Stomach (tissue), 9 donors: Measurements from ENCODE around the gene PERM1. TPM values are rescaled to one million over a fixed set of nuclear protein-coding genes. Genes with fewer than 3 reads are reported as not detected.
A peak's percentile ranks its signal among the peaks of the same experiment; 100 is the strongest.

ENCODE experiments used
- DNase-seq, 2 donors: peaks; one replicate each; pipeline versions ENCODE4 v3.0.0 to v3.0.0-alpha.2; 2013 to 2019
- H3K27ac ChIP-seq, 5 donors: fragments of 200-600 bp in 4 of 5; sonication (generic) in 4 of 5; one replicate each; pipeline ENCODE4 v1.5.1; 2013 to 2019; ENCODE audit warnings: mild to moderate bottlenecking in 1 of 5, moderate library complexity in 1 of 5
- H3K27me3 ChIP-seq, 3 donors: fragments of 200-600 bp; sonication (generic); one replicate each; pipeline ENCODE4 v1.5.1; 2017 to 2019; ENCODE audit warnings: mixed run types in 1 of 3
- H3K36me3 ChIP-seq, 4 donors: fragments of 200-600 bp; sonication (generic); 1 replicate in 3 of 4; 2 replicates in 1 of 4; pipeline ENCODE4 v1.5.1; 2016 to 2019
- H3K4me1 ChIP-seq, 4 donors: fragments of 200-600 bp; sonication (generic); one replicate each; pipeline ENCODE4 v1.5.1; 2016 to 2019
- H3K4me3 ChIP-seq, 4 donors: fragments of 200-600 bp; sonication (generic) in 3 of 4; one replicate each; pipeline ENCODE4 v1.5.1; 2016 to 2019; ENCODE audit warnings: mild to moderate bottlenecking in 1 of 4
- H3K9me3 ChIP-seq, 4 donors: fragments of 200-600 bp; sonication (generic); one replicate each; pipeline ENCODE4 v1.5.1; 2016 to 2019
- EP300 ChIP-seq: sonication (generic); formaldehyde crosslinking; IDR thresholded peaks from one replicate; pipeline ENCODE4 v1.6.1; 2017; ENCODE audit warnings: antibody characterized with exemption
- POLR2A ChIP-seq, 4 donors: fragments of 450-650 bp; IDR thresholded peaks; one replicate each; pipeline ENCODE4 v1.6.1; 2016; ENCODE audit warnings: antibody characterized with exemption in 4 of 4, control low read depth in 2 of 4, mild to moderate bottlenecking in 1 of 4, moderate library complexity in 1 of 4
- POLR2AphosphoS5 ChIP-seq, 3 donors: sonication (generic); formaldehyde crosslinking; IDR thresholded peaks; one replicate each; pipeline ENCODE4 v1.6.1; 2016; ENCODE audit warnings: antibody characterized with exemption in 3 of 3
- WGBS, 5 donors: extraction: QIAGEN DNeasy Blood & Tissue Kit in 3 of 5; methylation state at CpG; one replicate each; pipeline versions ENCODE4 v1.1.5 to v1.1.7; 2013 to 2018; 5-methylcytosine and 5-hydroxymethylcytosine counted together
- intact Hi-C: fragments of 100-400 bp; cut with DNase I; formaldehyde crosslinking; loops from one replicate; pipeline ENCODE4 v1.15.1; 2023; ENCODE audit warnings: low total_unique reads
- polyA plus RNA-seq, 3 donors: library from polyadenylated mRNA; stranded (reverse); fragments of 200-250 nt; gene quantifications; one replicate each; pipeline ENCODE4 v1.2.3, GENCODE V29; 2013
- total RNA-seq, 5 donors: library from RNA; depleted of rRNA; stranded (reverse); fragments of >200 nt; gene quantifications; one replicate each; pipeline versions ENCODE4 v1.1.0 to v1.2.3, GENCODE V29; 2014 to 2016
- TF ChIP-seq, protein P1 (sequence below), 7 experiments: fragments of 450-650 bp in 4 of 7; fragments of 200-600 bp in 3 of 7; sonication (generic) in 3 of 7; IDR thresholded peaks; one replicate each; pipeline ENCODE4 v1.5.1; 2016 to 2019; ENCODE audit warnings: antibody characterized with exemption in 7 of 7, control low read depth in 2 of 7, mild to moderate bottlenecking in 1 of 7
- donor health status: healthy with polysubstance abuse.
- donor health status: Bipolar disorder and iron deficiency.
- donor health status: healthy.

Gene PERM1
- total and polyA plus RNA-seq, 8 donors = 0.37 to 0.88 (median 0.45) TPM; not detected in 4

GRCh38 chr1:966135-966703 is 15.7 kb downstream of the PERM1 start, which contains the start of gene PLEKHN1:
Gene PLEKHN1, plus strand, starts transcription at chr1:966482. Its CDS starts 50 bp downstream, at chr1:966532.
- H3K27me3 ChIP-seq = peaks cover 0 to 49% (median 18%) of the 10 kb centered on the region in 3 donors
- H3K4me1 ChIP-seq = peaks cover 21 to 34% (median 28%) of the 10 kb centered on the region in 4 donors
- H3K36me3 ChIP-seq = peaks cover 9 to 30% (median 25%) of the 10 kb centered on the region in 4 donors
- TF ChIP-seq, protein P1, sequence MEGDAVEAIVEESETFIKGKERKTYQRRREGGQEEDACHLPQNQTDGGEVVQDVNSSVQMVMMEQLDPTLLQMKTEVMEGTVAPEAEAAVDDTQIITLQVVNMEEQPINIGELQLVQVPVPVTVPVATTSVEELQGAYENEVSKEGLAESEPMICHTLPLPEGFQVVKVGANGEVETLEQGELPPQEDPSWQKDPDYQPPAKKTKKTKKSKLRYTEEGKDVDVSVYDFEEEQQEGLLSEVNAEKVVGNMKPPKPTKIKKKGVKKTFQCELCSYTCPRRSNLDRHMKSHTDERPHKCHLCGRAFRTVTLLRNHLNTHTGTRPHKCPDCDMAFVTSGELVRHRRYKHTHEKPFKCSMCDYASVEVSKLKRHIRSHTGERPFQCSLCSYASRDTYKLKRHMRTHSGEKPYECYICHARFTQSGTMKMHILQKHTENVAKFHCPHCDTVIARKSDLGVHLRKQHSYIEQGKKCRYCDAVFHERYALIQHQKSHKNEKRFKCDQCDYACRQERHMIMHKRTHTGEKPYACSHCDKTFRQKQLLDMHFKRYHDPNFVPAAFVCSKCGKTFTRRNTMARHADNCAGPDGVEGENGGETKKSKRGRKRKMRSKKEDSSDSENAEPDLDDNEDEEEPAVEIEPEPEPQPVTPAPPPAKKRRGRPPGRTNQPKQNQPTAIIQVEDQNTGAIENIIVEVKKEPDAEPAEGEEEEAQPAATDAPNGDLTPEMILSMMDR (IDR thresholded peaks at IDR 0.05) = no peak
- TF ChIP-seq EP300 (no peak), POLR2A (IDR thresholded peaks at IDR 0.05) (no peak), POLR2AphosphoS5 (IDR thresholded peaks at IDR 0.05) (no peak)
- H3K4me3 ChIP-seq = peak within 1 kb of the TSS; percentile 60 to 74 (median 70)
- H3K27ac ChIP-seq = peak within 1 kb of the TSS; percentile 74 to 94 (median 92)
- intact Hi-C loops = no loop called here
- DNase-seq = peak; percentile 63 to 72
- 1 to 5% (median 4%) methylated on average over 7 to 31 of the region's 31 CpGs for WGBS, 5 donors
- no peaks in the 10 kb centered on the region for H3K9me3 ChIP-seq

- peaks cover 0 to 43% (median 12%) of the 10 kb centered on the region in 3 donors for H3K27me3 ChIP-seq
- no peak for DNase-seq
- TF ChIP-seq POLR2AphosphoS5 (IDR thresholded peaks at IDR 0.05) (no peak), POLR2A (IDR thresholded peaks at IDR 0.05) (no peak), EP300 (no peak)
- TF ChIP-seq, protein P1 (IDR thresholded peaks at IDR 0.05) = no peak
- peak overlapping the region in 3 of 4 donors; percentile 60 to 74 (median 71) for H3K4me3 ChIP-seq
- H3K9me3 ChIP-seq = no peaks in the 10 kb centered on the region
- 66 to 82% (median 76%) methylated on average over 16 to 26 of the region's 26 CpGs for WGBS, 5 donors
- peaks cover 24 to 39% (median 33%) of the 10 kb centered on the region in 4 donors for H3K4me1 ChIP-seq
- H3K36me3 ChIP-seq = peaks cover 9 to 30% (median 25%) of the 10 kb centered on the region in 4 donors
- H3K27ac ChIP-seq = peak overlapping the region; percentile 5 to 94 (median 92)
- intact Hi-C loops = no loop called here
These were observed 16.3 kb downstream of the PERM1 start for GRCh38 chr1:965526-966134.

GRCh38 chr1:964691-965525 is 17.0 kb downstream of the PERM1 start:
- WGBS, 5 donors = 93 to 95% (median 94%) methylated on average over 33 to 39 of the region's 51 CpGs
- intact Hi-C loops = no loop called here

More at GRCh38 chr1:964691-965525, 17.0 kb downstream of the PERM1 start:
- no peak overlapping the region for H3K4me3 ChIP-seq
- peaks cover 9 to 30% (median 25%) of the 10 kb centered on the region in 4 donors for H3K36me3 ChIP-seq
- peaks cover 27 to 44% (median 38%) of the 10 kb centered on the region in 4 donors for H3K4me1 ChIP-seq
- TF ChIP-seq POLR2AphosphoS5 (IDR thresholded peaks at IDR 0.05) (no peak), EP300 (no peak)
- TF ChIP-seq, protein P1 (IDR thresholded peaks at IDR 0.05) = no peak
- DNase-seq = no peak
- no peak overlapping the region for H3K27ac ChIP-seq
- peaks cover 0 to 37% (median 6%) of the 10 kb centered on the region in 3 donors for H3K27me3 ChIP-seq
- no peaks in the 10 kb centered on the region for H3K9me3 ChIP-seq
